Stimulated activated CD8-positive, alpha-beta memory T cell treated with anti-CD3 and anti-CD28 coated beads, Interleukin-15, amount 100 ng/mL, for 48 hours (primary cell): ENCODE results near the gene MS4A10.

ENCODE experiments used
- DNase-seq, 2 donors: peaks; one replicate each; pipeline ENCODE4 v3.0.0-alpha.2; 2020; ENCODE audit warnings: low read depth in 2 of 2

MS4A10 gene

DNA sequence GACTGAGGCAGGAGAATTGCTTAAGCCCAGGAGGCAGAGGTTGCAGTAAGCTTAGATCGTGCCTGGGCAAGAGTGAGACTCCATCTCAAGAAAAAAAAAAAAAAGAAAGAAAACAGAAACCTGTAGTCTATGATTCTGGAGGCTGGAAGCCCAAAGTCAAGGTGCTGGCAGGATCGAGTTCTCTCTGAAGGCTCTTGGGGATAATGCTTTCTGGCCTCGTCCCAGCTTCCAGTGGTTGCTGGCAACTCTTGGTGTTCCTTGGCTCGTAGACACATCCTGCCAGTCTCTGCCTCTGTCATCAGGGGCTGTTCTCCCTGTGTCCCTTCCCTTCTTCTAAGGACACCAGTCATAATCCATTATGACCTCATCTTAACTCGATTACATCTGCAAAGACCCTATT is 40.0 kb downstream of the MS4A10 start:
- no peak for DNase-seq

DNA sequence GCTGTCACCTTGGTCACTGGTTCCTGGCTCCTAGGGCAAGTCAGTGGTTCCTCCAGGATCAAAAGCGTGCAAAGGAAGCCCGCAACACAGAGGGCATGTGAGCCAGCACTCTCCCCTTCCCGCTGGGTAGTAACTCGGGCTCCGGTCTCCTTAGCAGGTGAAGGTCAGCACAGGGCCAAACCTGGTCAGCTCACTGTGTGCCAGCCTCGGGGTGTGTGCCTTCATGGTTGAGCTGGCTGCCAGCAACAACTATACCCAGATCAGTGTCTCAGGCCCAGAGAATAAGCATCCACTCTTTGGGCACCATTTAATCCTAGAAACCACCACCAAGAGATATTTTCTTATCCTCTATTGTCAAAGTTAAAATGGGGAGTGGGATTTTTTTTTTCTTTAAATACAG is 40.7 kb downstream of the MS4A10 start:
- DNase-seq, result no peak

DNA sequence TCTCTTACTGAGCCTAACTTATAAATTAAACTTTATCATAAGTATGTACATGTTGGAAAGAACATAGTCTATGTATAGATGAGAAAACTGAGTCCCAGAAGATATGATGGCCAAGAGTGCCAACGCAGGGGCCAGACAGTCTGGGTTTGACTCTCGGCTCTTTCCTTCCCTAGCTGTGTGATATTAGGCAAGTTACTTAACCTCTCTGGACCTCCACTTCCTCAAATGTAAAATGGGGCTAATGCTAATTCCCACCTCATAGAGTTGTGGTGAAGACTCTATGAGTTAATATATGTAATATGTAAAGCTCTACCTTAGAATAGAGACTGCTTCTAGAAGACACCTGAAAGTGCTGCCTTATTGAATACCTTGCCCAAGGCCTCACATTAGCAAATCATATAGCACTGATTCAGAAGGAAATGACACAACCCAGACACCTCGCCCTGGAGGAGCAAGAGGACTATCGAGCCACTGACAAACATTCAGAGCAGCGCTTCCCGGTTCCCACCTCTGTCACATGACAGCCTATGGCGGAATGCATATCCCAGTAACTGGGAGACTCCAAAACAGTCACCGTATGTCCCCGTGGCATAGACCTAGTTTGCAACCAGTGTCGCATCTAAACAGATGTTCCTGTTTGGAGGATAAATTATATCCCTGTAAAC is 45.5 kb downstream of the MS4A10 start:
- no peak for DNase-seq

DNA sequence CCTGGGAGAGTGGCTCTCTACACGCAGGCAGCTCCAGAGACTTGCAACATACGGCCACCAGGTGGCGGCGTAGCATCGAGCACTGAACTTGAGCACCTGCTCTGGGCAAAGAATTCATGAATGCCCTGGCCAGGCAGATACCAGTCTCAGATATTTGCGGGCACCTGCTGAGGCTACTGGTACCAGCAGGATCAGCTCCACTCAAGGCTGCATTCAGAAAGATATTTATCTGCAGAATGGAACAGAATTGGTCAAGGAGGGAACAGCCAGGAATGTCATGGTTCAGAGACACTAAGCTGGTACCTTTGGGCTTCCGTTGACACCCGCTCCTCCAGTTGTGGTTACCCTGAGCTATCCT is 46.0 kb downstream of the MS4A10 start:
- peak; percentile 59 to 62 for DNase-seq

DNA sequence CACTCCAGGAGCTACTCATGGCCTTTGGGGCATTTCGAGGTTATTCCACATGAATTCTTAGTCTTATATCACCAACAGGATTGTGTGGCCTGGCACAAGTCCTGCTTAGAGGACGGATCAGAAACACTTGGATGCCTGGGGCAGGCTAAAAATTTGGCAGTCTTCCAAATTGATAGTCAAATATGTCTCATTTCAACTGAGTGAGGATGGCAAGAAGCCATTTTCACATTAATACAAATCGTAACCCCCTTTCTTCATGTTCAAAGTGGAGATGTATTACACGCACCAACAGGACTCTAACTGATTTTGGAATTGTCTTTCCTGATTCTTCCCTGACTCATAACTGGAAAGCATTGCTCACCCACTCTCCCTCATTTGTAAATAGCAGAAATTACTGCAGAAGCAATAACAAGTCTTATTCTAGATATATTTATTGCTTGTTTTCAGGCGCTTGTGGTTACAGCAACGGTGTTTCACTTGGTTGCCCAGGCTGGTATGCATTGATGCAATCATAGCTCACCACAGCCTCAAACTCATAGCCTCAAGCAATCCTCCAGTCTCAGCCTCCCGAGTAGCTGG is 46.5 kb downstream of the MS4A10 start:
- DNase-seq, result no peak

DNA sequence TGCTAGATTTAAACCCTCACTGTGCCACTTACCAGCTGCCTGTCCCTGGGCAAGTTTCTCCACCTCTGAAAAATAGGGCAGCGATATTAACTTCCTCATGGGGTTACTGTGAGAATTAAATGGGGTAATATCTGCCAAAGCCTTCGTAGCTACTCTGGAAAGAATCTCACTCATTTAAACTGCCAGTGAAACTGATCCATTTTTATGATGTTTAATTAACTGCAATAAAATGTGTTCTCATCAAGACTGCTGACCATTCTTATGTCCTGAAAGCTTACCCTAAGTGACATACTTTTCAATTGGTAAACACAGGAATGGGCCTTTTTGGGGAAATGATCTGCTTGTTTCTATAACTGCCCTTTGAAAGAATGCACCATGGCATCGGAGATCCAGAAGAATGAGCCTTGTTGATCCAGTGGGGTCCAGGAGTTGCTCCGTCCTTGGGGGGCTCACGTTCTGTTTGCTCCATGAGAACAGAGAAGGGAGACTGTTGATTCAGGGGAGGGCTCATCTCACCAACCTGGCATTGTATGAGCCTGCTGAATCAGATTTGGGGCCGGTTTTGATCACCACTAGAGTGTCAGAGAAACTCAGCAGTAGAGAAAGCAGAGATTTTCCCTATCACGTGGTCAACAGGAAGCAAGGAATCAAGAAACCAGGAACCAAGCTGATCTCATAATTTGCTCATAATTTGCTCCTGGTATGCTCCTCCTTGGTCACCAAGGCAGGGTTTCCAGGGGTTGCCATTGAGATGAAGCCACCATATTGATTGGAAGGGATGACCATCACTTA is 49.8 kb downstream of the MS4A10 start:
- DNase-seq, result no peak

DNA sequence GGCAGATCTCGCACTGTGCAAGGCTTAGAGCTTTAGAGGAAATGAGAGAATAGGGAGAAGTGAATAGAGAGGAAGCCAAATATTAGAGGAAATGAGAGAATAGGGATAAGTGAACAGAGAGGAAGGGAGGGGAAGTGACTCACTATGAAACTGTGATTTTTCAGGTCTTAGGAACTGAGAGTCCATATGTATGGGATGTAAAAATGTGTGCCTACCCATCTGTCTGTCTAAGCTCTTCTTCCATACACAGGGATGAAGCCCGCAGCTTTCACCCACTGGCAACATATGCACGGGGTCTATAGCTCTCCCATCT is 50.4 kb downstream of the MS4A10 start:
- DNase-seq, result no peak

DNA sequence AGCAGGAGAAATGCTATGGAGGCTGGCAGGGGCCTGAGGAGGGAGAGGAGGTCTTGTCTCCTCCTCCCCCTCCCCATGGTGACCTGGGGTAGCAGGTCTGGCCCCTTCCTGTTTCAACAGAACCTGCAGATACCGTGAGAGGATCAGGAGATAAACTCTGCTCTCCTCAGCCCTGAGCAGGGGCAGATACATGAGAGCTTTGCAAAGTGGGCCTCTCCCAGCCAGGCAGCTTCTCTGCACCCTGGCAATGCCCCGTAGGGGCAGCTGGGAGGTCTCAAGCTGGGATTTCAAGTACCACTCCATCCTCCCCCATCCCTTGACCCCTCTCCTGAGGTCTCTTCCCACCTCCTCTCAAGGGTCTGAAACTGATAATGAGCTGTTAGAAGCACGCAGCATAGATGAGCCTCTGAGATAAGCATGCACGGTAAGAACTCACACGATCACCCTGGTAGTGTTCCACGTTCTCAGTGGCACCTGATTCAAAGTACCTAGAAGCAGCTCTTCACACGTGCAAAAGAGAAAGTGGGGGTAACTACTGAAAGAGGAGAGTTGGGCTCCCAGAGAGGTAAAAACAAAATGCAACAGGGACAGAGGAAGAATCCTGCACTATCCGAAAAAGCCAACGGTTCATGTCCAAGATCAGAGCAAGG is 51.9 kb downstream of the MS4A10 start:
- no peak for DNase-seq

DNA sequence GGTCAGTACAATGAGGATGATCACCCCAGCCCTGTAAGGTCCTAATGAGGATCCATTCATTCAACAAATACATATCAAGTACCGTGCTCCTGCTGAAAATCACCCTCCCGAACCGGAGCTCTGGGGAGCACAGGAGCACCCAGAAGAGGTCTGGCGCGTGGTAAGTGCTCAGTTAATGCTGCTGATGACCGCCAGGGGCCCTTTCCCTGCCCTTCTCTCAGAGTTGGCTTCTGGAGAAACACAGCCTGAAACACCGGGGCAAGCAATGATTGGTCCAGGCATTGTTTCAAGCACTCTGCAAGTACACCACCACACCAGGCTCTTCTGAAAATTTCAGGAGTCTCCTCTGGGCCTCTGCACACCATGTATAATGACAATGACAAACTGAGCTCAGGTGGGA is 53.0 kb downstream of the MS4A10 start:
- no peak for DNase-seq

DNA sequence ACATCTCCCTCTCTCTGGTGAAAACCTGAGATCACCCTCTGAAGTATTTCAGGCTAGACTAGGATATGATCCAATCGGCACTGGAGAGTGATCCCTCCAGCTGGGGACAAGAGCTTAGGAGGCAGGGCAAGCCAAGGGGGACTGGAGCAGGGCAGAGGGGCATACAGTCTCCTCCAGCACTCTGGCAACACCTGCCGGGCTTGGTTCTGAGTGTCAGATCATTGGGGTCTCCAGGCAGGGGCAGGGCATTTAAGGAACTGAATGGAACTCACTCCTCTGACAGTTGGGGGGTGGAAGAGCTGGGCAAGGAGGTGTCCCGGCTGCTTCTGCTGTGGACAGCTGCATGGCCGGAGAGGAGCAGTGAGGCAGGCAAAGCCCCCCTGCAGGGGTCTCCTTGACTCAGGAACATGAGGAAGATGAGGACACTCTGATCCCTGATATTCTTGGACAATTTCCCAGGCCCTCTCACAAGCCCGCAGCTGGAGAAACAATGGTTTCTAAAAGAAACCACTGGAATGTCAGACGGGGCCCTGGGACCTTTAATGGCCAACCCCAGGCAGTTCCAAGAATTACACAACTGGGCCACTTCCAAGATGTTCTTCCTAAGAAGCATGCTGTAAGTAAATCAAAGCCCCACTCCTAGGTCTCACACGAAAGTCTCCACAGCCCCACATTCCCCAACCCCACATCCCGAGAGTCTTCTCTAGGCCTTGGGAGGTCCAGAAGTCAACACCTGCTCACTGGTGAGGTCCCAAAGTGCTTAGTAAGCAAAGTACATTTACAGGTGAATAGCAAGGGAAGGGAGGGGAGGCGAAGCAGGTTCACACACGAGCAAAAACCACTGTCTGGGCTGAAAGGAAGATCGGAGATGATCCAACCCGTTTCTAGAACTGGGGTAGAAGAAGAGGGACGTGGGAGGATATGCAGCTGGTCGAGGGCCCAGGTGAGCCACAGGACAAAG is 55.6 kb downstream of the MS4A10 start:
- DNase-seq, result no peak

DNA sequence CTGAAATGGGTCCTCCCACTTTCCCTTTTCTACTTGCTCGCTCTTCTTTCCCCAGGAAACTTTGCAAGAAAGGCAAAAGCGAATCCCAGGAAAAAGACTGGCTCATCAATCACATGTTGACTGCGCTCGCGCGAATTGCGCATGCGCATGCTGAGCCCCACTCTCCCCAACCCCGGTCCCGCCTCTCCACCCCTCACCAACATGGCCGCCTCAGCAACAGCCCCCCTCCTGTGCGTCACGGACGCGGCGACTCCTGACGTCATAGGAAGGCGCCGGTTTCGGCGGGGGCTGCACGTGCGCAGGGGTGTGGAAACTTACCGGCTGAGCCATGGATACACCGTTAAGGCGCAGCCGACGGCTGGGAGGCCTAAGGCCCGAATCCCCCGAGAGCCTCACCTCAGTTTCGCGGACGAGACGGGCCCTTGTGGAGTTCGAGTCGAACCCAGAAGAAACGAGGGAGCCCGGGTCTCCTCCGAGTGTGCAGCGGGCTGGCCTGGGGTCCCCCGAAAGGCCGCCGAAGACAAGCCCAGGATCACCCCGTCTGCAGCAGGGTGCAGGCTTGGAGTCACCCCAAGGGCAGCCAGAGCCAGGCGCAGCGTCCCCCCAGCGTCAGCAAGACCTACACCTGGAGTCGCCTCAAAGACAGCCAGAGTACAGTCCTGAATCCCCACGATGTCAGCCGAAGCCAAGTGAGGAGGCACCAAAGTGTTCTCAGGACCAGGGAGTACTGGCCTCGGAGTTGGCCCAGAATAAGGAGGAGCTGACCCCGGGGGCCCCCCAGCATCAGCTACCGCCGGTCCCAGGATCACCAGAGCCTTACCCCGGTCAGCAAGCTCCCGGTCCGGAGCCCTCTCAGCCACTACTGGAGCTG is 56.9 kb downstream of the MS4A10 start, which contains the start of gene CCDC86:
TSS of gene CCDC86 (plus strand) at position 317 of the 871 bp plus-strand sequence. CDS start at position 329, 12 bp downstream.
- peak; percentile 96 to 97 for DNase-seq

DNA sequence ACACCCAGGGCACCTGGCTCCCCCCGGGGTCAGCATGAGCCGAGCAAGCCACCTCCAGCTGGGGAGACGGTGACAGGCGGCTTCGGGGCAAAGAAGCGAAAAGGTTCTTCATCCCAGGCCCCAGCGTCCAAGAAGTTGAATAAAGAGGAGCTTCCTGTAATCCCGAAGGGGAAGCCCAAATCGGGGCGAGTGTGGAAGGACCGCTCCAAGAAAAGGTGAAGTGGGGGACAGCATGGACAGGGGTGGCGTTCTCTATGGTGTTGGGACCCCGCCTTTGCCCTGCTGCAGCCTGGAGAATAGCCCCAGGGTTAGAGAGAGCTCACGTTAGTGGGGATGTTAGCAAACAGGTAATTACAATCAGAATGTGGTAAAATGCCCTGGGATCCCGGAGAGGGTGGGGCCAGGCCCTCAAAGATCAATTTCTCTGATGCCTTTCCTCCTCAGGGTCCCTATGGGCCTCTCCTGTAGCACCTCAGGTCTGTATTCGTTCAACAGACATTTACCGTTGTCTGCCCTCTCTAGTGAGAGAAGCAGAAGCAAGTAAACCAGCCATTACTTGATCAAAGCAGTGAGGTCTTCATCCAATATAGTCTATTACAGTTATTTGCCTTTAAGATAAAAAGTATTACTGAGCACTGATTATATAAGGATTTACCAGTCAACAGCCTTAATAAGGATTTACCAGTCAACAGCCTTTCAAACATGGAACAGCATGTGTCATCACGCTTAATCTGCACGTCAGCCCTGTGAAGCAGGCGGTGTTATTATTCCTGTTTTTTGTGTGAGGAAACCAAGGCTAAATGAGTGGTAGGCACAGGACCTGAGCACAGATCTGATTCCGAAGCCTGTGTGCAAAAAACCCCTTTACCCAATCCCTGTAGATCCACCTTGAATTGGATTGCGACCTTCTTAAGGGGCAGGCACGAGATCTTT is 57.8 kb downstream of the MS4A10 start:
- no peak for DNase-seq

DNA sequence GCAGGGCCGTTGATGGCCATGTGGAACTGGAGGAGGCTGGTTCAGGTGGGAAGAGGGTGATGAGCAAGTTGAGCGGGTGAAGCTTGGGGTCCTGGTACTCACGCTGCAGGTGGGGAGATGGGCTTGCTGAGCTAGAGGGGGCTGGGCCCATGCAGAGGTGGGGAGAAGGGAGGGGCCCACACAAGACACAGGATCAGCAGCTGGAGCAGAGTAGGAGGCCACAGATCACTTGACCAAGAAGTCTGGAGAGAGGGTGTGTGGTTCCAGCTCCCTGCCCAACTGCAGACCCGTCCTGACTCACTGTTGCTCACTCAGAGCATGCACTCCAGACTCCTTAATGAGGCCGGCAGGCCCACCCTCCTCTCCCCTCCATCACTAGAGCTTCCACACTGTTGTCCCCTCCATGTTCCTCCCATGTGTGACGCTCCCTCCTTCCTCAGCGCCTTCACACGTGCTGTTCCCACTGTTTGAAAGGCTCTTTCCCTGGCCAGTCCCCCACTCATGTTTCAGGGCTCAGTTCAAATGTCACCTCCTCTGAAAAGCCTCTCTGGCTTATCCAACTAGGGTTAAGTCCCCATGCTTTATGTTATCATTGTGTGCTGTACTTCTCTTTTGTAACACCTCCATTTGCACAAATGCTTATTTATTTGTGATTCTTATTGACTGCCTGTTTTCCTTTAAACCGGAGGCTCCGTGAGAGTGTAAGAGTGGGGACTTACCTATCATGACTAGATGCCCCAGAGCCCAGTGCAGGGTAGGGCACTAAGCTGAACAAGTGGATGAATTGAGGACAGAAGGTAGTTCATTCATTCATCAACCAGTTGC is 59.1 kb downstream of the MS4A10 start:
- DNase-seq, result no peak

DNA sequence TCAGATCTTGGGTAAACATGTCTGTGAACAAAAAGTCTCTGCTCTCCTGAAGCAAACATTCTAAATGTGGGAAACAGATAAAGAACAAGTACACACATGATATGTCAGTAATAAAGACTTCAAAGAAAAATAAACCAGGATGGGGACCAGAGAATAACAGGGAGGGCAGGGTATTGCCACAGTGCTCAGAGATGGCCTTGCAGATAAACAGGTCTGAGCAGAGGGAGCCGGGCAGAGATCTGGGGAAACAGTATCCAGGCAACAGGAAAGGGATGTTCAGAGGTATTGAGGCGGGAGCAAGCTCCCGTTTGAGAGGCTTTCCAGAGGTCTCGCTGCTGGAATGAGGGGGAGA is 59.7 kb downstream of the MS4A10 start:
- no peak for DNase-seq

DNA sequence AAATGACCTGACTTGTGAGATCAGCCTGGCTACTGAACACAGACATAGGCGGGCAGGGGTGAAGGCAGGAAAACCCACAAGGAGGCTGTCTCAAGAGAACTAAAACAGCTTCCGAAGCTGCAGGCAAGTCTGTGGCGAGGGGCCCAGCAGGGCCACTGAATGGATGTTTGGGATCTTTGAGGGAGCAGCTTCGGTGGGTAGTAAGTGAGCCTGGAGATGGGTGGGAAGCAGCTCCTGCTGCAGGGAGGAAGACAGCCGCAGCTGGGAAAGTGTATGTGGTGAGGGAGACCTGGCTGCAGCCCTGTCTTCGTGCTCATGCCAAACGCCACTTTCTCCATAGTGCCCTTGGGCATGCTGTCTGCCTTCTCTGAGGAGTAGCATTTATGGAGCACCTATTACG is 60.2 kb downstream of the MS4A10 start:
- no peak for DNase-seq

DNA sequence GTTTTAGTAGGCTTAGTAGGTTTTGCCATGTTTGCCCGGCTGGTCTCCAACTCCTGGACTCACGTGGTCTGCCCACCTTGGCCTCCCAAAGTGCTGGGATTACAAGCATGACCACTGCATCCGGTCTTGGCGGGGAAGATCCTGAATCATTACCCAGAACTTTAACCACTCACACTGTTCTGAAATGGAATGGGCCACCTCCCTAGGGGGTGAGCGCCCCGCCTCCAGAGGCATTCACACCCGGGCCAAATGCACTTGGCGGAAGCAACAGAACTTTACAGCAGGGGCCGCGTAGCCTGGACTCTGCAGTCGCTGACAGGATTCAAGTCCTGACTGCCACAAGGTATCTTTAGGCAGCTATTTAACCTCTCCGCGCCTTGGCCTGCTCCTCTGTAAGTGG is 62.1 kb downstream of the MS4A10 start:
- no peak for DNase-seq

DNA sequence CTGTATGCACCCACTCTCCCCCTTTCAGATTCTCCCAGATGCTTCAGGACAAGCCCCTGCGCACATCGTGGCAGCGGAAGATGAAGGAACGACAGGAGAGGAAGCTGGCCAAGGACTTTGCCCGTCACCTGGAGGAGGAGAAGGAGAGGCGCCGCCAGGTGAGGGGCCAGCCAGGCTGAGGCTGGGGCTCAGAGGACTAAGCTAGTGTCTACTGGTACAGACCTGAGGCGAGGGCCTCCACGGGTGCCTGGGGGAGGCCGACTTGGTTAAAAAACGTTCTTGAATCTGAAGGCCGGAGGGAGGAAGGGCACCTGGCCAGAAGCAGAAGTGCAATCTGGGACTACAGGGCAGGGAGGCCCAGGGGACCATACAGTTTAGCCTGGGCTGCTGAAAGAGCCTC is 62.8 kb downstream of the MS4A10 start:
- DNase-seq, result no peak

DNA sequence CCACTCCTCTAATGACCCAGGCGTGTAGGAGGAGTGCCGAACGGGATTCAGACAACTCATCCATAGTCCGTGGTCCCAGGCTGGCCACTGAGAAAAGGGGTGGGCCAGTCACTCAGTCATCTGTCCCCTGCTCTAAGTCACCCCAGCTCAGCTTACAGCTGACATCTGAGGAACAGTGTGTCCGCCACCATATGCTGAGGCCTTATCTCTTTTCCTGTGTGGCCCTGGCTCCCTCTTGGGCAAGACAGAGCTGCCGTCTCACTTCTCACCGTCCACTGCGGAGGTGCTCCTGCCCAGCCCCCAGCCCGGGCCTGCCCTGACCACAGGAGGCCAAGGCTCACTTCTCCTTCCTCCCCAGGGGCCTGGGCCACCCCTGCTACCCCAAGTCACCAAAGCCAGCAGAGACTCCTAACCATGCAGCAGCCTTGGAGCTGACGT is 63.6 kb downstream of the MS4A10 start:
- no peak for DNase-seq
